Nephron progenitor cell (in vitro differentiated cells): ENCODE measurements around the gene DOCK3.
A peak's percentile ranks its signal among the peaks of the same experiment; 100 is the strongest.

Experiments used
- DNase-seq: peaks from one replicate; pipeline ENCODE4 v3.0.0; 2021
- H3K27ac Mint-ChIP-seq: 2 replicates; pipeline ENCODE4 v1.8.0; 2021; ENCODE audit warnings: mild to moderate bottlenecking, moderate library complexity, mixed read lengths
- H3K27me3 Mint-ChIP-seq: 2 replicates; pipeline ENCODE4 v1.8.0; 2021; ENCODE audit warnings: mild to moderate bottlenecking, low read depth, mixed read lengths; ENCODE audit not compliant: poor library complexity
- H3K36me3 Mint-ChIP-seq: 2 replicates; pipeline ENCODE4 v1.8.0; 2021; ENCODE audit warnings: low read depth, mixed read lengths
- H3K4me1 Mint-ChIP-seq: 2 replicates; pipeline ENCODE4 v1.8.0; 2021; ENCODE audit warnings: mixed read lengths
- H3K4me3 Mint-ChIP-seq: 2 replicates; pipeline ENCODE4 v1.8.0; 2021; ENCODE audit warnings: mild to moderate bottlenecking, moderate library complexity, mixed read lengths
- H3K9me3 Mint-ChIP-seq: 2 replicates; pipeline ENCODE4 v1.8.0; 2021; ENCODE audit warnings: mild to moderate bottlenecking, moderate library complexity, mixed read lengths
- CTCF ChIP-seq: fragments of 200-600 bp; sonication (generic); IDR thresholded peaks from 2 replicates; pipeline ENCODE4 v1.5.0; 2021; ENCODE audit warnings: antibody characterized with exemption

The DOCK3 gene

DNA sequence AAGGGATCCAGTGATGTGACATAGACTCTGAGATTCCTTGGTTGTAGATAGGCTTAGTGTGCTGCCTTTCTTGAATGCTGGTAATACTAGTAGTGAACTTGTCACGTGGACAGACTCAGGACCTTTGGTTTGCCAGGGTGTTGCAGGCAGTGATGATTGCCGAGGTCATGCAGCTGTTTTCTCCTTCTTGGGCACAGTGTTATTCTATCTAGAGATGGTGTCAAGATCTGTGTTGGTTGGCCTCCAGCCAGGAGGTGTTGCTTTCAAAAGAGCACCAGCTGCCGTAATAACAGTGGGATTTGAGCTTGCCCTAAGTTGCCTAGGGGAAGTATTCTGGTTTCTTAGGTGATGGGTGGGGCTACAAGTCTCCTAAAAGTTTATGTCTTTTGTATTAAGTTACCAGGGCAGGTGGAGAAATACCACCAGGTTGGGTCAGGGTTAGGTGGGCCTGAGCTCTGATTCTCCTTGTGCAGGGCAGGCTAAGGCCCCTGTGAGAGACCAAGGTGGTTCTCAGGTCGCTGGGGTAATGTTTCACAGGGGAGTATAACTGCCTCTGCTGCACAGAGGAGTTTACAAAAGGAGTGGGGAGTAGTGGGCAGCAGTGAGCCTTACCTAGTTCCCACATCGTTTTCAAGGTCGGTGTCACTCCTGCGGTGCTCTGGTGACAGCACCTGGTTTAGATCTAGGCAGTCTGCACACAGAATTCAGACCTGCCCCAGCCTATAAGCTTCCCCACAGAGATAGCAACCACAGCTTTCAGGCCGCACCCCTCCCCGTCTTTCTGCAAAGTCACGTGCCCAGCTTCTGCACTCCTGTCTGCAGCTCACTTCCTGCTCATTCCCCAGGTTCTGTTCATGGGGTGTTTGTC is 350.3 kb downstream of the DOCK3 start:
- no peak for TF ChIP-seq CTCF
- Mint-ChIP-seq H3K27ac (peak overlapping the region; percentile 68), H3K36me3 (no peaks in the 10 kb centered on the region), H3K4me3 (no peak overlapping the region), H3K27me3 (no peaks in the 10 kb centered on the region), H3K9me3 (peaks cover 30% of the 10 kb centered on the region), H3K4me1 (peaks cover 13% of the 10 kb centered on the region)
- DNase-seq, result no peak

DNA sequence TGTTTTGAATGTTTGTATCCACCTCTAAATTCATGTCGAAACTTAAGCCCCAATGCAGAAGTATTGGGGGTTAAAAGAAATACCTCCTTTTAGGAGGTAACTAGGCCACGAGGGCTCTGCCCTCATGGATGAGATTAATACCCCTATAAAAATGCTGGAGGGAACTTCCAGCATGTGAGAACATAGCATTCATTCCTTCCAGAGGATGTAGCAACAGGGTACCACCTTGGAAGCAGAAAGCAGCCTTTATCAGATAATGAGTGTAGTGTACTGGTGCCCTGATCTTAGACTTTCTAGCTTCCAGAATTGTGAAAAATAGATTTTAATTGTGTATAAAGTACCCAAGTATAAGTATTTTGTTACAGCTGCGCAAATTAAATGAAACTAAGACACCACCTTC is 356.9 kb downstream of the DOCK3 start:
- H3K27ac Mint-ChIP-seq, result no peak overlapping the region
- H3K9me3 Mint-ChIP-seq, result peaks cover 32% of the 10 kb centered on the region
- no peaks in the 10 kb centered on the region for H3K4me1 Mint-ChIP-seq
- TF ChIP-seq CTCF, result no peak
- H3K27me3 Mint-ChIP-seq, result peaks cover 1% of the 10 kb centered on the region
- no peak for DNase-seq
- H3K36me3 Mint-ChIP-seq, result no peaks in the 10 kb centered on the region
- no peak overlapping the region for H3K4me3 Mint-ChIP-seq

- Mint-ChIP-seq H3K4me1 (no peaks in the 10 kb centered on the region), H3K9me3 (peaks cover 18% of the 10 kb centered on the region), H3K4me3 (no peak overlapping the region), H3K36me3 (no peaks in the 10 kb centered on the region), H3K27ac (no peak overlapping the region), H3K27me3 (peaks cover 3% of the 10 kb centered on the region)
- DNase-seq, result no peak
- TF ChIP-seq CTCF, result no peak
Measured at GRCh38 chr3:51035630-51036029, 360.9 kb downstream of the DOCK3 start.

- peaks cover 6% of the 10 kb centered on the region for H3K4me1 Mint-ChIP-seq
Measured at GRCh38 chr3:51044982-51045381, 370.3 kb downstream of the DOCK3 start.

GRCh38 chr3:51052562-51052961 is 377.8 kb downstream of the DOCK3 start:
- no peak overlapping the region for H3K27ac Mint-ChIP-seq
- H3K4me1 Mint-ChIP-seq, result peaks cover 6% of the 10 kb centered on the region
- no peaks in the 10 kb centered on the region for H3K36me3 Mint-ChIP-seq
- no peaks in the 10 kb centered on the region for H3K9me3 Mint-ChIP-seq
- H3K27me3 Mint-ChIP-seq, result peaks cover 5% of the 10 kb centered on the region
- H3K4me3 Mint-ChIP-seq, result no peak overlapping the region
- no peak for DNase-seq
- TF ChIP-seq CTCF, result no peak

More at GRCh38 chr3:51044982-51045381, 370.3 kb downstream of the DOCK3 start:
- DNase-seq, result no peak
- no peak overlapping the region for H3K4me3 Mint-ChIP-seq
- H3K9me3 Mint-ChIP-seq, result no peaks in the 10 kb centered on the region
- H3K27ac Mint-ChIP-seq, result no peak overlapping the region
- no peaks in the 10 kb centered on the region for H3K36me3 Mint-ChIP-seq
- TF ChIP-seq CTCF, result no peak
- H3K27me3 Mint-ChIP-seq, result no peaks in the 10 kb centered on the region

- H3K27me3 Mint-ChIP-seq, result peaks cover 5% of the 10 kb centered on the region
- no peaks in the 10 kb centered on the region for H3K9me3 Mint-ChIP-seq
- H3K27ac Mint-ChIP-seq, result no peak overlapping the region
- H3K36me3 Mint-ChIP-seq, result no peaks in the 10 kb centered on the region
- no peak for DNase-seq
- no peak overlapping the region for H3K4me3 Mint-ChIP-seq
- no peaks in the 10 kb centered on the region for H3K4me1 Mint-ChIP-seq
- TF ChIP-seq CTCF, result no peak
Measured at GRCh38 chr3:51057121-51057520, 382.4 kb downstream of the DOCK3 start.
